Cardiac fibroblast (primary cell): ENCODE measurements around the gene MSX2.

Source experiments
- DNase-seq, 2 donors: peaks; one replicate each; pipeline versions ENCODE4 v3.0.0 to v3.0.0-alpha.2; 2010; ENCODE audit warnings: low read depth in 2 of 2
- H3K4me3 ChIP-seq, 2 donors: replicated peaks in 1 of 2; 1 replicate in 1 of 2; 2 replicates in 1 of 2; pipeline ENCODE4 v1.5.1; 2011; ENCODE audit warnings: low read depth in 2 of 2, low read length in 2 of 2, mild to moderate bottlenecking in 2 of 2, moderate library complexity in 1 of 2
- CTCF ChIP-seq: IDR thresholded peaks from one replicate; pipeline ENCODE4 v1.5.1; 2011; ENCODE audit warnings: low read depth, mild to moderate bottlenecking, low read length, inconsistent platforms

The MSX2 gene

GRCh38 chr5:174726916-174727793 is 2.8 kb downstream of the MSX2 start:
- TF ChIP-seq CTCF: no peak
- no peak for DNase-seq
- no peak overlapping the region for H3K4me3 ChIP-seq

- TF ChIP-seq CTCF: no peak
- H3K4me3 ChIP-seq: no peak overlapping the region
- no peak for DNase-seq
Observed at GRCh38 chr5:174727794-174728680, 3.7 kb downstream of the MSX2 start.

- no peak for TF ChIP-seq CTCF
- no peak for DNase-seq
- no peak overlapping the region for H3K4me3 ChIP-seq
Observed at GRCh38 chr5:174729075-174729680, 4.8 kb downstream of the MSX2 start.

- DNase-seq: no peak
- no peak overlapping the region for H3K4me3 ChIP-seq
- TF ChIP-seq CTCF: no peak
Observed at GRCh38 chr5:174731214-174732035, 7.0 kb downstream of the MSX2 start.

- no peak overlapping the region for H3K4me3 ChIP-seq
- no peak for DNase-seq
- no peak for TF ChIP-seq CTCF
Observed at GRCh38 chr5:174732036-174733020, 7.9 kb downstream of the MSX2 start.
